ENCODE data around the gene SPATA9. TPM values are rescaled to one million over a fixed set of nuclear protein-coding genes. Genes with fewer than 3 reads are reported as not detected.

Gene SPATA9
- total and polyA plus RNA-seq, 2 of the 13 experiments (the other 11 are each of a cell fraction or from before 2014, with no cell fraction given) = not detected

GRCh38 chr5:95620030-95620869 is 62.5 kb downstream of the SPATA9 start, which contains the start of gene GPR150 (continued):
- TF ChIP-seq ZFY (CRISPR knock-in tag; IDR thresholded peaks at IDR 0.05) (no peak), ZFP1 (CRISPR knock-in tag; IDR thresholded peaks at IDR 0.05) (no peak), ZNF776 (CRISPR knock-in tag; IDR thresholded peaks at IDR 0.05) (peak; percentile 77), U2AF2 (IDR thresholded peaks at IDR 0.05; ENCODE audit: low read depth, low read length) (no peak), BHLHE40 (IDR thresholded peaks at IDR 0.05; ENCODE audit: low read length) (no peak), ZNF205 (CRISPR knock-in tag; IDR thresholded peaks at IDR 0.05) (no peak), ZNF691 (CRISPR knock-in tag; IDR thresholded peaks at IDR 0.05; ENCODE audit: borderline replicate concordance, low read depth) (no peak), ZNF235 (CRISPR knock-in tag; IDR thresholded peaks at IDR 0.05; ENCODE audit: borderline replicate concordance) (no peak), ZBTB20 (CRISPR knock-in tag; IDR thresholded peaks at IDR 0.05; ENCODE audit: borderline replicate concordance, low read depth) (no peak), RERE (CRISPR knock-in tag; IDR thresholded peaks at IDR 0.05; ENCODE audit: low read depth) (no peak), SRSF4 (IDR thresholded peaks at IDR 0.05; ENCODE audit: low read depth, low read length, poor library complexity, severe bottlenecking) (no peak), TMF1 (CRISPR knock-in tag; IDR thresholded peaks at IDR 0.05; ENCODE audit: low read depth) (peak; percentile 5; the same call in 1 of the 2 replicates), NKX3-1 (CRISPR knock-in tag; IDR thresholded peaks at IDR 0.05) (0 out of 2 replicates have a peak, but pooled peaks have one; percentile 47), HNRNPK (IDR thresholded peaks at IDR 0.05; ENCODE audit: low read depth, low read length, poor library complexity, severe bottlenecking) (peak; percentile 26), ZNF709 (CRISPR knock-in tag; IDR thresholded peaks at IDR 0.05) (no peak; the same call in 1 of the 2 replicates), HDAC1 (CRISPR knock-in tag; IDR thresholded peaks at IDR 0.05) (peak; percentile 32; the same call in 1 of the 2 replicates), CCDC6 (CRISPR knock-in tag; IDR thresholded peaks at IDR 0.05) (peak; percentile 91), MED13 (CRISPR knock-in tag; IDR thresholded peaks at IDR 0.05) (no peak), CBX2 (IDR thresholded peaks at IDR 0.05; ENCODE audit: low read depth, low read length) (no peak), CBX2 (CRISPR knock-in tag; IDR thresholded peaks at IDR 0.05; ENCODE audit: low read depth) (peak; percentile 18; the same call in 1 of the 2 replicates), HOXD1 (CRISPR knock-in tag; IDR thresholded peaks at IDR 0.05) (0 out of 2 replicates have a peak, but pooled peaks have one; percentile 42), ZSCAN21 (CRISPR knock-in tag; IDR thresholded peaks at IDR 0.05; ENCODE audit: borderline replicate concordance) (peak; percentile 26; the same call in 1 of the 2 replicates), HMGA1 (CRISPR knock-in tag; conservative IDR thresholded peaks at IDR 0.05) (no peak), FOXO1 (CRISPR knock-in tag; IDR thresholded peaks at IDR 0.05) (0 out of 2 replicates have a peak, but pooled peaks have one; percentile 22), ZFAT (CRISPR knock-in tag; conservative IDR thresholded peaks at IDR 0.05) (0 out of 2 replicates have a peak, but pooled peaks have one; percentile 9), NFATC3 (CRISPR knock-in tag; IDR thresholded peaks at IDR 0.05) (no peak)
